IgD-negative memory B cell (primary cell): ENCODE data around the gene UCKL1. TPM values are rescaled to one million over a fixed set of nuclear protein-coding genes. Genes with fewer than 3 reads are reported as not detected.

Experiments used
- H3K27ac Mint-ChIP-seq, 3 donors: one replicate each; pipeline ENCODE4 v1.8.0; 2020 to 2022; ENCODE audit warnings: mild to moderate bottlenecking in 3 of 3, mixed read lengths in 3 of 3, moderate library complexity in 1 of 3
- H3K27me3 Mint-ChIP-seq: one replicate; pipeline ENCODE4 v1.8.0; 2021; ENCODE audit warnings: mixed read lengths
- H3K36me3 Mint-ChIP-seq: one replicate; pipeline ENCODE4 v1.8.0; 2020; ENCODE audit warnings: mild to moderate bottlenecking, mixed read lengths
- H3K4me1 Mint-ChIP-seq, 3 donors: one replicate each; pipeline ENCODE4 v1.8.0; 2020 to 2022; ENCODE audit warnings: mixed read lengths in 3 of 3, mild to moderate bottlenecking in 1 of 3
- H3K4me3 Mint-ChIP-seq, 4 donors: one replicate each; pipeline ENCODE4 v1.8.0; 2020 to 2022; ENCODE audit warnings: mild to moderate bottlenecking in 4 of 4, mixed read lengths in 4 of 4, moderate library complexity in 3 of 4
- H3K9me3 Mint-ChIP-seq, 3 donors: one replicate each; pipeline ENCODE4 v1.8.0; 2020 to 2021; ENCODE audit warnings: mixed read lengths in 3 of 3, mild to moderate bottlenecking in 1 of 3
- polyA plus RNA-seq: library from polyadenylated mRNA; unstranded; fragments of 300-500 nt; fragmentation: Illumina TruSeq; gene quantifications from one replicate; pipeline ENCODE4 v1.2.3, GENCODE V29; 2021

The UCKL1 gene
- polyA plus RNA-seq: 67.9 TPM

DNA sequence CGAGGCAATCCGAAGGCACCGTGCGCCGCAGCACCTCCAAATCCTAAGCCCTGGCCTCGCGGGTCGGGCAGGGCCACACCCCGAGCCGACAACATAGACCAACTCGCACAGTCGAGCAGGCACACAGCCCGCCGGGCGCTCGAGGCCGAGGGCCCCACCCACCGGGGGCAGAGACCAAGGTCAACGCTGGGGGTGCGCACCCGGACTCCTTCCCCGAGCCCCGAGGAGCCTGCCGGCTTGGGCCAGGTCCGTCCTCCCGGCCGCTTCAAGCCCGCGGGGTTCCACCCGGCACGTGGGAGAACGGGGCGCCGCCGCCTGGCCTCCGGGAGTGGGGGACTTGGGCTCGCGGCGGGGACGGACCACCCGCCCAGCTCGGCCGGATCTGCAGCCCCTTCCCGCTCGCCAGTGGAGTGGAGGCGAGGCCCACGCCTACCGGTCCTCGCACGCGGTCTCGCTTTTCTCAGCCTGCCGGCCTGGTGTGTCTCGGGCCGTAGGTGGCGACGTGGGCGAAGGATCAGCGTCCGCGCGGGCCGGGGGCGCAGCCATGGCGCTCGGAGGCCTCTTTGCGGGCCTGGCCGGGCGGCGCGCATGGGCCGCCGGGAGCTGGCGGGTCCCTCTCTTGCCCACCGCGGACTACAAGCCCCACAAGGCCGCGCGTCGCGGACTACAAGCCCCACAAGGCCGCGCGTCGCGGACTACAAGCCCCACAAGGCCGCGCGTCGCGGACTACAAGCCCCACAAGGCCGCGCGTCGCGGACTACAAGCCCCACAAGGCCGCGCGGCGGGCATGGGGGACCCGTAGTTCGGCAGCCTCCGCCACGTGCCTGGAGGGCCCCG lies at the start of gene UCKL1:
TSS of gene UCKL1 (minus strand) at position 590 of the 837 bp plus-strand sequence. CDS start at position 546, 44 bp downstream.
- H3K9me3 Mint-ChIP-seq: no peaks in the 10 kb centered on the region
- H3K27ac Mint-ChIP-seq: peak within 1 kb of the TSS; percentile 74 to 97 (median 94)
- H3K27me3 Mint-ChIP-seq: no peaks in the 10 kb centered on the region
- H3K4me3 Mint-ChIP-seq: peak within 1 kb of the TSS; percentile 87 to 96 (median 94)
- H3K36me3 Mint-ChIP-seq: no peaks in the 10 kb centered on the region
- H3K4me1 Mint-ChIP-seq: peaks cover 12 to 27% (median 21%) of the 10 kb centered on the region in 3 donors

DNA sequence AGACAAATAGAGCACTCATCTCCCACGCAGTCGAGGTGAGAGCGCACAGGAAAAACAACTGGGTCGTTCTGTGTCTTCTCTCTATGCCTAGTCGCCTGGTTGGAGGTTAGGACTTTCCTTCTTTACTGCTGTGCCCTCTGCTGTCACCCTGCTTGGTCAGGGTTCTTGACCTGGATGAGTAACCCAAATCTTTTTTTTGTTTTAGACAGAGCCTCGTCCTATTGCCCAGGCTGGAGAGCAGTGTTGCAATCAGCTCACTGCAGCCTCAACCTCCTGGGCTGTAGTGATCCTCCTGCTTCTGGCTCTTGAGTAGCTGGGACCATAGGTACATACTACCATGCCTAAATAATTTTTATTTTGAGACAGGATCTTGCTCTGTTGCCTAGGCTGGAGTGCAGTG lies 49.2 kb upstream of the UCKL1 start:
- Mint-ChIP-seq H3K27me3 (no peaks in the 10 kb centered on the region), H3K36me3 (peaks cover 19% of the 10 kb centered on the region), H3K9me3 (no peaks in the 10 kb centered on the region), H3K27ac (no peak overlapping the region), H3K4me3 (no peak overlapping the region), H3K4me1 (peaks cover 4 to 7% (median 5%) of the 10 kb centered on the region in 3 donors)

DNA sequence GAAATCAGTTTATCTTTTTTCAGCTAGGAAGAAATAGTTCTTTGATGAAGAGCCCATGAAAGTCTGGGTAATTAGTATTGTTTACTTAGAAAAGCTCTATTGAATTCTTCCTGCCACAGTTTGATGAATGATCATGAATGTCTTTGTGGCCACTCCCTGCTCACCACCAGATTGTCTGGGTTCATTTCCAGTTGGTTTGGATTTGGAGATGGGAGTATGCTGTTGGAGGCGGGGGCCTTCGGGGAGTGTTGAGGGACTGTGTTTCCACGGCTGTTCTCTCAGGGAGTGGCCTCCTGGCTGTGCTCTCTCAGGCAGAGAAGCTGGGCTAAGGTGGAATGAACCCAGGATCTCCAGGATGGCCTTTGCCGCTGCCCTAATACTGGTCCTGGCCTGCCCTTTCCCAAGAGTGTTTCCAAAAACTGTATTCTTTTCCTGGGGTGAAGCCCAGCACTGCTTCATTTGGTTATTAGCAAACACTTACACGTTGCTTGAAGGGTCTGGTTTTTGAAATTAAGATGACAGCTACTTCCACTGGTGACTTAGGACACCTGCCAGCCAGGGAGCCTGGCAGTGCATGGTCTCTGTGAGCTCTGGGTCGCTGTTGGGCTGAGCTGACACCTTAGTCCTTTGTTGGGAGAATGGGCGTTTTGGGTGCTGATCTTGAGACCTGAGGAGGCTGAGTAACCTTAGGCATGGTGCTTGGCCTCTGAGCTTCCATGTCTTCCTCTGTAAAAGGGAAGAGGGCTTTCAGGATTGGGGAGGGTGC lies 47.9 kb upstream of the UCKL1 start:
- Mint-ChIP-seq H3K27me3 (no peaks in the 10 kb centered on the region), H3K27ac (no peak overlapping the region), H3K9me3 (no peaks in the 10 kb centered on the region), H3K36me3 (peaks cover 12% of the 10 kb centered on the region), H3K4me1 (peaks cover 4 to 7% (median 5%) of the 10 kb centered on the region in 3 donors), H3K4me3 (no peak overlapping the region)

DNA sequence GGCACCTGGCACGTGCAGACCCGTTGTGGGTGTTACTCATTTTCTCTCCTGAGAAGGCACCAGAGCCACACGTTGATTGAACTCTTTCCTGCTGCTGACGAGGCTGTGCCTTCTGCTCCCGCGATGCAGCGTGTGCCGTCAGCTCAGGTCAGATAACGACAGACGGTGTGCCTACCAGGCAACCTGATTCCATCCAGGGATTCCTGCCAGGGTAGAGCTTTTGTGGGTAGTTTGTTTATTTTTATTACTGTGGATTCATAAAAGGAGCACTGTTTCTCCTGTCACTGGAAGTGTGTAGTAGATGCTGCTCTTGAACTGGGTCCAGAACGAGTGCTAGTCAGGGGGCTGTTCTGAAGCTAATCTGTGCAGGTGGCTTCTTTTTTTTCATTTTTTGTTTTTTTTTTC lies 45.4 kb upstream of the UCKL1 start:
- Mint-ChIP-seq H3K27ac (peak overlapping the region in 1 of 3 donors; percentile 41), H3K4me1 (peaks cover 4 to 5% (median 5%) of the 10 kb centered on the region in 3 donors), H3K36me3 (peaks cover 8% of the 10 kb centered on the region), H3K27me3 (no peaks in the 10 kb centered on the region), H3K4me3 (no peak overlapping the region), H3K9me3 (no peaks in the 10 kb centered on the region)

DNA sequence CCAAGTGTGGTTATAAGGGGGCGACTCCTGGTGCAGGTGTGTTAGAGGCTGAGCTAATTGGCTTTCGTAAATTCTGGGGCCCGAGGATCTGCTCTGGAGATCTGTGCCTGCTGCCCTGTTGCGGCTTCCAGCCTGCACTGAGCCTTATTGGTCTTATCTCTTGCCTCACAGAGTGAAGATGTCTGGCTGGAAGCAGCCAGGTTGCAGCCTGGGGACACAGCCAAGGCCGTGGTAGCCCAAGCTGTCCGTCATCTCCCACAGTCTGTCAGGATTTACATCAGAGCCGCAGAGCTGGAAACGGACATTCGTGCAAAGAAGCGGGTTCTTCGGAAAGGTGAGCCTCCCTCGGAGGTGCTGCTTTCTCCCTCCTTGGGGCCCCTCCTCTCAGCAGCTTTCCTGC lies 44.7 kb upstream of the UCKL1 start:
- peaks cover 4 to 5% (median 5%) of the 10 kb centered on the region in 3 donors for H3K4me1 Mint-ChIP-seq
- peak overlapping the region in 1 of 3 donors; percentile 41 for H3K27ac Mint-ChIP-seq
- H3K27me3 Mint-ChIP-seq: no peaks in the 10 kb centered on the region
- no peaks in the 10 kb centered on the region for H3K9me3 Mint-ChIP-seq
- no peak overlapping the region for H3K4me3 Mint-ChIP-seq
- peaks cover 8% of the 10 kb centered on the region for H3K36me3 Mint-ChIP-seq

DNA sequence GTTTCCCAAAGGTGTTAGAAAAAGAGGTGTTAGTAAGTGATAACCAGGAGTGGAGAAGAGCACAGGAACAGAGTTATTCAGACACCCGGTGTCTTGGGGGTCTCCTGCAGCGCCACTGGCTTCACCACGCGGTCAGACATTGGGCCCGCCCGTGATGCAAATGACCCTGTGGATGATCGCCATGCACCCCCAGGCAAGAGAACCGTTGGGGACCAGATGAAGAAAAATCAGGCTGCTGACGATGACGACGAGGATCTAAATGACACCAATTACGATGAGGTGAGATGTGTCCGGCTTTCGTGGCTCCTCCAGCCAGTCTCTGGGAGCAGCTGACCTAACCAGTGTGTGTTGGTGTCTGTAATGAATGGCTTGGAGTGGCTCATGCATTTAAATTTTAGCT lies 26.7 kb upstream of the UCKL1 start:
- Mint-ChIP-seq H3K36me3 (peaks cover 6% of the 10 kb centered on the region), H3K27me3 (no peaks in the 10 kb centered on the region), H3K9me3 (no peaks in the 10 kb centered on the region), H3K4me1 (peaks cover 29 to 40% (median 32%) of the 10 kb centered on the region in 3 donors), H3K27ac (peak overlapping the region in 2 of 3 donors; percentile 62 to 71), H3K4me3 (peak overlapping the region in 3 of 4 donors; percentile 37 to 57 (median 44))

DNA sequence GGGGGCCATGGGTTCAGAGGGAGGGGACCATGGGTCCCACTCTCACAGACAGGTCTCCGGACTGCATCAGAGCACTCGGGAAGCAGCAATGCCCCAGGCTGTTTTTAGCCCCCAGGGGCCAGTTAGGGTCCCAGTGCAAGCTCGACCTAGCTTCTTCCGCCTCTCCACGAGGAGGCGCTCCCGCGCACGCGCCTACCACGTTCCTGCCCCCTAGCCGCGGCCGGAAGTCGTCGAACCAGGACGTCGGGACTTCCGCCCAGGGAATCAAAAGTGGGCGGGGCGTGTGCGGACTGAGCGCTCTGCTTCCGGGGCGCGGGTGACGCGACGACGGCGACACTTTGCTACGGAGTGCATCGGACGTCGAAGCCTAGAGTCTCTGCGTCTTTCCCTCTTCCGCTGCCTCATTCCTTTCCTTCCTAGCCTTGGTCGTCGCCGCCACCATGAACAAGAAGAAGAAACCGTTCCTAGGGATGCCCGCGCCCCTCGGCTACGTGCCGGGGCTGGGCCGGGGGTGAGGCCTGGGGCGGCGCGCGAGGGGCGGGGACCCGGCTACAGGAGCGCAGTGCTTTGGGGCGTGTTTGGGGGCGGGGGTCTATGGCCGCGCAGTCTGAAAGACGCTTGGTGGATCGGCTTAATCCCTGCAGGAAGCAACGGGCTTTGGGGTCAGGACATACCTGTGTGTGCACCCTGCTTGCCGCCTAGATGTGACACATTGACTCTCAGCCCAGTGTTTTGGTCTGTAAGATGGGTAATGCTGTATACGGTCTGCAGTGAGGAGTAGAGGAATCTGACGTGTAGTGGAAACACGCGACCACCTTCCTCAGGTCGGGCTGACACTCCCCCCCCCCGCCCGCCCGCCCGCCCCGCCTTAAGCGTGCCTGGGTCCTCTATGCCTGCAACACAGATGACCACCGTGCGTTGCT lies 24.9 kb upstream of the UCKL1 start, which contains the start of gene PRPF6:
TSS of gene PRPF6 (plus strand) at position 327 of the 923 bp plus-strand sequence. CDS start at position 441, 114 bp downstream.
- peak within 1 kb of the TSS; percentile 82 to 96 (median 96) for H3K27ac Mint-ChIP-seq
- H3K36me3 Mint-ChIP-seq: peaks cover 4% of the 10 kb centered on the region
- H3K4me1 Mint-ChIP-seq: peaks cover 31 to 41% (median 32%) of the 10 kb centered on the region in 3 donors
- no peaks in the 10 kb centered on the region for H3K9me3 Mint-ChIP-seq
- peak within 1 kb of the TSS; percentile 88 to 98 (median 94) for H3K4me3 Mint-ChIP-seq
- H3K27me3 Mint-ChIP-seq: no peaks in the 10 kb centered on the region

DNA sequence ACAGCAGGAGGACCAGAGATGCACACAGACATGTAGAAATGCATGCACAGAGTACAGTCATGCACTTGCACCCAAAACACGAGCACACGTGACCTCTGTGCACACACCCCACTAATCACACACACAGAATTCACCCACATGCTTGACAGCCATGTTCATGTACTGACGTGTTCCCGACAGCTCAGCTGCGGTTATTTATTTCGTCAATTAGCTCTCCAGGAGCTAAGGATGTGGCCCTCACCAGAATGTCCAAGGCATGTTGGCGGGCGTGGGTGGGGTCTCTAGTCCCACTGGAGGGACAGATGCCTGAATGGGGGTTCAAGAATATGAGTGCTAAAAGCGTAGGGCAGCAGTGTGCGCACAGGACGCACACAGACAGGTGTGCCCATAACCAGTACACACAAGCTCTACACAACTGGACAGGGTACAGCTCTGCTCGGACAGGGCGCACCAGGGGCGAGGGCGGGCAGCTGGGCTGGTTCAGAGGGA lies 24.1 kb upstream of the UCKL1 start:
- Mint-ChIP-seq H3K4me3 (peak overlapping the region; percentile 88 to 98 (median 94)), H3K4me1 (peaks cover 31 to 42% (median 32%) of the 10 kb centered on the region in 3 donors), H3K9me3 (no peaks in the 10 kb centered on the region), H3K27me3 (no peaks in the 10 kb centered on the region), H3K27ac (peak overlapping the region; percentile 82 to 96 (median 96)), H3K36me3 (peaks cover 4% of the 10 kb centered on the region)

DNA sequence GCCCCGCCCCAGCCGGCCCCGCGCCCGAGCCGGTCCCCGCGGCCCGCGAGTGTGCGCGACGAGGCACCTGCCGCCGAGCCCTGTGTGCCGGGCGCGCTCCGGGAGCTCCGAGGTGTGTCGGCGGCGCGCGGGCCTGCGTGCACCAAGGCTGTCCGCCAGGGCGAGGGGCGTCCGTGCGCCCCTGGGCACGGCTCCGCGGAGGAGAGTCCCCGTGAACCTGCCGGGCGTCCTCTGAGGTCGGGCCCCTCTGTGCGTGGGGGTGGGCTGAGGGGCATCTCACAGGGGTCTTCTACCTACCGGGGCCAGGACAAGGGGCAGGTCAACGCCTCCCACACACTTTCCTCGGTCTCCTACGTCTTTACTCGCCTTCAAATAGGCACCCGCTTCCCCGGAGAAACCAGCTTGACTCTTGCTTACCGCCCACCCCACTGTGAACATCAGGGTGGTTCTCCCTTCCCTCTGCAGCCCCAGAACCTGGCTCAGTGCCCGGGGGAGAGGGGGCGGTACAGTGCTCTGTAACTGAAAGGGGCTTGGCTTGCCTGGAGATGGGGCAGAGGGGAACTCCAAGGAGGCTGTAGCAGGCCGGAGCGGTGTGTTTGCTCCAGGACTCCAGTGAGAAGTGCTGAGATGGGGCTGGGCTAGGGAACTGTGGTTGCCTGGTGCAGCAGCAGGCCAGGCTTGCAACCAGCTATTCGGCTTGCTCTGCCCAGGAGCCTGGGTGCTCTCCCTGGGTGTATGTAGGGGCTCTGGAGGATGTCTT lies 23.5 kb upstream of the UCKL1 start, which contains the start of gene SAMD10:
TSS of gene SAMD10 (minus strand) at position 86 of the 760 bp plus-strand sequence. CDS start 175 bp downstream, outside the sequence.
- Mint-ChIP-seq H3K4me3 (peak within 1 kb of the TSS; percentile 89 to 98 (median 94)), H3K9me3 (no peaks in the 10 kb centered on the region), H3K36me3 (peaks cover 4% of the 10 kb centered on the region), H3K27ac (peak within 1 kb of the TSS; percentile 91 to 96 (median 96)), H3K4me1 (peaks cover 31 to 42% (median 32%) of the 10 kb centered on the region in 3 donors), H3K27me3 (no peaks in the 10 kb centered on the region)

DNA sequence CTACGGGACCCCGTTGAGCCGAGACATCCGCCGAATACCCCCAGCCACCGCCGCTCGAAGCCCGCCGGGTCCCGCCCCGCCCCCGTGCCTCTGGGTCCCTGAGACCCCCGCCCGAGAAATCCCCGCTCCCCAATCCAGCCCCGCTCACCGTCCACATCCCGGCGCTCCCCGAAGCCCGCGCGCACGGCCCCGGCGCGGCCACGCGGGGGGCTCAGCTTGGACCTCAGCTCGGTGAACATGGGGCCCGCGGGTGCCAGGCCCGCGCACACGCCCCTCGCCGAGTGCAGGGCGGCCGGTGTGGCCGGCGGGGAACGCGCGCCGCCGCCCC lies 23.0 kb upstream of the UCKL1 start:
- peak overlapping the region in 1 of 3 donors; percentile 90 for H3K27ac Mint-ChIP-seq
- H3K27me3 Mint-ChIP-seq: no peaks in the 10 kb centered on the region
- no peaks in the 10 kb centered on the region for H3K9me3 Mint-ChIP-seq
- H3K36me3 Mint-ChIP-seq: no peaks in the 10 kb centered on the region
- H3K4me1 Mint-ChIP-seq: peaks cover 31 to 37% (median 32%) of the 10 kb centered on the region in 3 donors
- peak overlapping the region; percentile 83 to 90 (median 88) for H3K4me3 Mint-ChIP-seq

DNA sequence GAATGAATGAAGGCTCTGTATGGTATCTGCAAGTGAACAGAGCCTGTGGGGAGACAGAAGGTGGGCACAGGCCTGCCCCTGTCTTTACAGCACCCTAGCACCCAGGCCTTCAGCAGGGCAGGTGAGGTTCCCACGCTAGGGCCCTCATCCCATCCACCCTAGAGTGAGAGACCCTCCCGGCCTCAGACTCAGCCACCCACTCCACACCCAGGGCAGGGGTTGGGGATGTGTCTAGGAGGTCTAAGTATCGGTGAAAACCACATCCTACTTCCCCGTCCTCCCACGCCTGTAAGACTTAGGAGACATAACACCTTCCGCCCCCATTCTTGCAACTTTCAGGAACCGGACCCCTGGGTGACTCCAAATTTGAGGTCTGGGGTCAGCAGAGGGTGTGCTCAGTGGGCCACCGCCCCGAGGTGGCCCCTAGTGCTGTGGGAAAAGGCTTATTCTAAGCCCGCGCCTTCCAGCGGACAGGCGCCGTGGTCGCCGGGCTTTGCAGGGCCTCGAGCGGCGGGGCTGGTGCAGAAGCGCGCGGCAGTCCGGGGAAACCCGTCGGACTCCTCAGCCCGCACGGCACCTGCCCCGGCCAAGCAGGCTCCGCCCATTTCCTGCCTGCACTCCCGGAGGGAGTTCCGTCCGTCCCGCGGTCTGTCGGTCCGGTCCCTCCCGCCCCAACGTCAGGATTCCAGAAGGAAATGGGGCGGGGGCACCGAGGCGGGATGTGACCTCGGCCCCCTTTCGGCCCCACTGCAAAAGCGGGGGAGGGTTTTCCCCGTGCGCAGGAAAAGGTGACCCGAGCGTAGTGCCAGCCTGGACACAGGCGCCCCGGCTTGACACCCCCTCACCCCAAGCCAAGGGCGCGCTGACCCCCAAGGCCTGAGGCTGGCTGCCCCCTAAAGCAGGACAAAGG lies 22.4 kb upstream of the UCKL1 start:
- H3K4me1 Mint-ChIP-seq: peaks cover 32 to 39% (median 34%) of the 10 kb centered on the region in 3 donors
- no peaks in the 10 kb centered on the region for H3K36me3 Mint-ChIP-seq
- peak overlapping the region; percentile 83 to 90 (median 88) for H3K4me3 Mint-ChIP-seq
- H3K9me3 Mint-ChIP-seq: no peaks in the 10 kb centered on the region
- H3K27me3 Mint-ChIP-seq: no peaks in the 10 kb centered on the region
- peak overlapping the region; percentile 82 to 91 (median 90) for H3K27ac Mint-ChIP-seq

DNA sequence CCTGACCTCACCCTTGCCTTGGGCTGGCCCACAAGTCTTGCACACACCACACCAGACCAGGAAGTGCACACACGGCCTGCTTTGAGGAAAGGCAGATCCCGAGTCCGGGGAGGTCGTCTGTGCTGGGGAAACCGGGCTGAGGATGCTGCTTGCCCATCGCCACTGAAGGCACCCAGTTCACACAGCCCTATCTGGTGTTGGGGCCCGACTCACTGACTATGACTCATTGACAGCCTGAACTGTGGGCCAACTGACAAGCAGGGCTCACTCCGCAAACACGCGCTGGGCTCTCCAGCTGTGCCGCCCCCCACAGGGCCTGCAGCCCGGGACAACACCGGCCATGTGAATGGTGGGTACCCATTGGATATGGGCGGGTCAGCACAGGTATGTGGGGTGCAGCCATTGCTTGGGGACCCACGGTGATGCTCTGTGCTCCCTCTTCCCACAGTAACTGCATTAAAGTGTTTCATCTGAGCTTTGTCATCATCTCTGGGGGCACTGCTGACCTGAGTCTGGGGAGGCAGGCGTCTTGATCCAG lies 21.6 kb upstream of the UCKL1 start:
- H3K36me3 Mint-ChIP-seq: no peaks in the 10 kb centered on the region
- peaks cover 28 to 39% (median 30%) of the 10 kb centered on the region in 3 donors for H3K4me1 Mint-ChIP-seq
- H3K27me3 Mint-ChIP-seq: no peaks in the 10 kb centered on the region
- peak overlapping the region; percentile 0 to 90 (median 86) for H3K4me3 Mint-ChIP-seq
- H3K9me3 Mint-ChIP-seq: no peaks in the 10 kb centered on the region
- peak overlapping the region in 2 of 3 donors; percentile 82 to 91 for H3K27ac Mint-ChIP-seq
